HepG2 (cell line): ENCODE data around the gene TEKTIP1. TPM values are rescaled to one million over a fixed set of nuclear protein-coding genes. Genes with fewer than 3 reads are reported as not detected.

Experiments used
- RERE ChIP-seq: IDR thresholded peaks from 2 replicates; pipeline ENCODE4 v1.6.1; 2016; ENCODE audit warnings: low read depth, missing genetic modification reagents, missing compliant biosample characterization
- SAFB2 ChIP-seq: sonication (generic); formaldehyde crosslinking; IDR thresholded peaks from 2 replicates; pipeline ENCODE4 v1.5.1; 2020; ENCODE audit warnings: missing genetic modification reagents, low read depth, mild to moderate bottlenecking, borderline replicate concordance
- SP140L ChIP-seq: sonication (generic); formaldehyde crosslinking; IDR thresholded peaks from 2 replicates; pipeline ENCODE4 v1.4.0; 2020; ENCODE audit warnings: missing genetic modification reagents, borderline replicate concordance
- TBL1XR1 ChIP-seq: fragments of 150-350 bp; IDR thresholded peaks from 2 replicates; pipeline ENCODE4 v1.6.1; 2014; ENCODE audit warnings: borderline replicate concordance, low read length; ENCODE audit not compliant: partially characterized antibody
- ZMYM3 ChIP-seq: sonication (generic); formaldehyde crosslinking; IDR thresholded peaks from 2 replicates; pipeline ENCODE4 v1.5.1; 2020; ENCODE audit warnings: mild to moderate bottlenecking, missing genetic modification reagents
- ZNF101 ChIP-seq: sonication (generic); formaldehyde crosslinking; IDR thresholded peaks from 2 replicates; pipeline ENCODE4 v1.4.0; 2020; ENCODE audit warnings: mild to moderate bottlenecking, low read depth, missing genetic modification reagents, borderline replicate concordance
- ZNF770 ChIP-seq: sonication (generic); formaldehyde crosslinking; IDR thresholded peaks from 2 replicates; pipeline ENCODE4 v1.5.0; 2020; ENCODE audit warnings: mild to moderate bottlenecking, missing genetic modification reagents
- ZNF841 ChIP-seq: sonication (generic); formaldehyde crosslinking; IDR thresholded peaks from 2 replicates; pipeline ENCODE4 v1.8.1; 2023; ENCODE audit warnings: missing genetic modification reagents, borderline replicate concordance
- polyA plus RNA-seq, 8 experiments: library from polyadenylated mRNA; depleted of rRNA in 3 of 8; stranded (reverse) in 7 of 8; unstranded in 1 of 8; fragments of >200 nt; fragmentation: Illumina TruSeq in 4 of 8; extraction: Trizol in 4 of 8; gene quantifications; 2 replicates each; pipeline versions ENCODE4 v1.2.1 to v1.2.3, GENCODE V29; 2011 to 2016; ENCODE audit warnings: low read depth in 4 of 8, missing spikeins in 1 of 8, mixed read lengths in 1 of 8; ENCODE audit not compliant: insufficient read depth in 1 of 8
- total RNA-seq, 5 experiments: library from RNA; depleted of rRNA; stranded (reverse); fragments of >200 nt; fragmentation: Illumina TruSeq; extraction: Trizol; gene quantifications; 2 replicates each; pipeline ENCODE4 v1.2.3, GENCODE V29; 2016; ENCODE audit warnings: low read depth in 1 of 5

Gene TEKTIP1
- total and polyA plus RNA-seq, 2 of the 13 experiments (the other 11 are each of a cell fraction or from before 2014, with no cell fraction given) = not detected

GRCh38 chr19:3563709-3564524 is 24.9 kb downstream of the TEKTIP1 start (continued):
- peak; percentile 5; the same call in 1 of the 2 replicates for TF ChIP-seq ZNF770 (CRISPR knock-in tag)
- no peak for TF ChIP-seq ZNF841 (CRISPR knock-in tag)
- TF ChIP-seq RERE = no peak
- no peak for TF ChIP-seq SAFB2 (CRISPR knock-in tag)
- no peak for TF ChIP-seq TBL1XR1
- TF ChIP-seq ZNF101 (CRISPR knock-in tag) = no peak
- no peak for TF ChIP-seq SP140L (CRISPR knock-in tag)
- peak; percentile 89 for TF ChIP-seq ZMYM3
